Measurements from ENCODE around the gene PRPF6. TPM values are rescaled to one million over a fixed set of nuclear protein-coding genes. Genes with fewer than 3 reads are reported as not detected.

PRPF6 gene
- total and polyA plus RNA-seq, 2 of the 13 experiments (the other 11 are each of a cell fraction or from before 2014, with no cell fraction given), result 63.7 to 101 TPM

GRCh38 chr20:64035933-64036345 lies 55.0 kb downstream of the PRPF6 start, which contains the start of gene C20orf204 (continued):
- TF ChIP-seq BCLAF1 (IDR thresholded peaks at IDR 0.05), result no peak
- TF ChIP-seq E2F1 (CRISPR knock-in tag; IDR thresholded peaks at IDR 0.05), result no peak
- no peak for TF ChIP-seq ZNF503 (CRISPR knock-in tag; IDR thresholded peaks at IDR 0.05)
- peak; percentile 86 for TF ChIP-seq SALL1 (CRISPR knock-in tag; IDR thresholded peaks at IDR 0.05)
- TF ChIP-seq PRDM15 (CRISPR knock-in tag; IDR thresholded peaks at IDR 0.05), result no peak
- TF ChIP-seq ZNF780A (CRISPR knock-in tag; IDR thresholded peaks at IDR 0.05), result peak; percentile 77; the same call in 1 of the 2 replicates
- TF ChIP-seq ZNF740 (CRISPR knock-in tag; IDR thresholded peaks at IDR 0.05), result no peak; the same call in 1 of the 2 replicates
- TF ChIP-seq CSRNP1 (CRISPR knock-in tag; IDR thresholded peaks at IDR 0.05), result peak; percentile 44; the same call in 1 of the 2 replicates
- no peak for TF ChIP-seq ZMAT5 (CRISPR knock-in tag; IDR thresholded peaks at IDR 0.05; ENCODE audit: borderline replicate concordance, low read depth)
- peak; percentile 37; the same call in 1 of the 2 replicates for TF ChIP-seq DPF2 (CRISPR knock-in tag; IDR thresholded peaks at IDR 0.05; ENCODE audit: borderline replicate concordance, low read depth)
- peak; percentile 88 for TF ChIP-seq ZNF792 (CRISPR knock-in tag; IDR thresholded peaks at IDR 0.05)
- TF ChIP-seq POGK (CRISPR knock-in tag; conservative IDR thresholded peaks at IDR 0.05), result peak; percentile 71; the same call in 1 of the 2 replicates
- TF ChIP-seq ZNF597 (CRISPR knock-in tag; IDR thresholded peaks at IDR 0.05), result no peak

Measured in HepG2 (cell line).